GM12864 (cell line): ENCODE results near the gene SDHD.

Experiments
- DNase-seq: peaks from one replicate; pipeline ENCODE4 v3.0.0-alpha.2; 2011; ENCODE audit warnings: low read depth
- H3K4me3 ChIP-seq: 2 replicates; pipeline ENCODE4 v1.5.1; 2011; ENCODE audit warnings: mild to moderate bottlenecking, low read depth, low read length, control low read depth
- TF ChIP-seq, protein P1 (sequence below): IDR thresholded peaks from 2 replicates; pipeline ENCODE4 v1.5.1; 2011; ENCODE audit warnings: low read depth, mild to moderate bottlenecking, moderate library complexity, low read length, control low read depth, inconsistent platforms; ENCODE audit errors: missing control alignments

Gene SDHD

DNA sequence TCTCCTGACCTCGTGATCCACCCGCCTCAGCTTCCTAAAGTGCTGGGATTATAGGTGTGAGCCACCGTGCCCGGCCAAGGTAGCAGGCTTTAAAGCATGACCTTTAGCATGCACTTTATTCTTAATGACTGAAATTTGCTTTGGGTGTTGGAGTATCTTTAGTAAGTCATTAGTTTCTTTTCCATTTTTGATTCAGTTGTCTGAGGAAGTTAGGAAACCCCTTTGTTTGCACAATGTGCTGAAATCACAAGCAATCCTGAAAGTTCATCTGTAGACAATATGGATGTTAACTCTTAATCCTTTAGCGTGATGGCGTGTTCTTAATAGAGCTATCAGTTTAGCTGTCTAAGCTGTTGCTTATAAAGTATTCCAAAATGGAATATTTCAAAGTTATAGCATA, 16.8 kb downstream of the SDHD start:
- no peak for DNase-seq
- TF ChIP-seq, protein P1, sequence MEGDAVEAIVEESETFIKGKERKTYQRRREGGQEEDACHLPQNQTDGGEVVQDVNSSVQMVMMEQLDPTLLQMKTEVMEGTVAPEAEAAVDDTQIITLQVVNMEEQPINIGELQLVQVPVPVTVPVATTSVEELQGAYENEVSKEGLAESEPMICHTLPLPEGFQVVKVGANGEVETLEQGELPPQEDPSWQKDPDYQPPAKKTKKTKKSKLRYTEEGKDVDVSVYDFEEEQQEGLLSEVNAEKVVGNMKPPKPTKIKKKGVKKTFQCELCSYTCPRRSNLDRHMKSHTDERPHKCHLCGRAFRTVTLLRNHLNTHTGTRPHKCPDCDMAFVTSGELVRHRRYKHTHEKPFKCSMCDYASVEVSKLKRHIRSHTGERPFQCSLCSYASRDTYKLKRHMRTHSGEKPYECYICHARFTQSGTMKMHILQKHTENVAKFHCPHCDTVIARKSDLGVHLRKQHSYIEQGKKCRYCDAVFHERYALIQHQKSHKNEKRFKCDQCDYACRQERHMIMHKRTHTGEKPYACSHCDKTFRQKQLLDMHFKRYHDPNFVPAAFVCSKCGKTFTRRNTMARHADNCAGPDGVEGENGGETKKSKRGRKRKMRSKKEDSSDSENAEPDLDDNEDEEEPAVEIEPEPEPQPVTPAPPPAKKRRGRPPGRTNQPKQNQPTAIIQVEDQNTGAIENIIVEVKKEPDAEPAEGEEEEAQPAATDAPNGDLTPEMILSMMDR = no peak
- no peak overlapping the region for H3K4me3 ChIP-seq

DNA sequence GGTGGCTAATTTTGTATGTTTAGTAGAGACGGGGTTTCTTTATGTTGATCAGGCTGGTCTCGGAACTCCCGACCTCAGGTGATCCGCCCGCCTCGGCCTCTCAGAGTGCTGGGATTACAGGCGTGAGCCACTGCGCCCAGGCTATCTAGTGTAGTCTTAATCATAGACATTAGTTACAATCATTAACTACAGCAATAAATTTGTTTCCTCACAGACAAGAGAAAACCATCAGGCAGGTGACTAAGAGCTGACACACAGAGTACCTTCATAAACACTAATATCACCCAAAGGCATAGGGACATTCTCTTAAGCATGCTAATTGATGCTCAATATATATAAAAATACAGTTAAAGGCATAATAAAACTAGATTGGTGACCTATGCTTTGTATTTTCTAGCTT, 19.4 kb downstream of the SDHD start:
- TF ChIP-seq, protein P1 = no peak
- DNase-seq = no peak

DNA sequence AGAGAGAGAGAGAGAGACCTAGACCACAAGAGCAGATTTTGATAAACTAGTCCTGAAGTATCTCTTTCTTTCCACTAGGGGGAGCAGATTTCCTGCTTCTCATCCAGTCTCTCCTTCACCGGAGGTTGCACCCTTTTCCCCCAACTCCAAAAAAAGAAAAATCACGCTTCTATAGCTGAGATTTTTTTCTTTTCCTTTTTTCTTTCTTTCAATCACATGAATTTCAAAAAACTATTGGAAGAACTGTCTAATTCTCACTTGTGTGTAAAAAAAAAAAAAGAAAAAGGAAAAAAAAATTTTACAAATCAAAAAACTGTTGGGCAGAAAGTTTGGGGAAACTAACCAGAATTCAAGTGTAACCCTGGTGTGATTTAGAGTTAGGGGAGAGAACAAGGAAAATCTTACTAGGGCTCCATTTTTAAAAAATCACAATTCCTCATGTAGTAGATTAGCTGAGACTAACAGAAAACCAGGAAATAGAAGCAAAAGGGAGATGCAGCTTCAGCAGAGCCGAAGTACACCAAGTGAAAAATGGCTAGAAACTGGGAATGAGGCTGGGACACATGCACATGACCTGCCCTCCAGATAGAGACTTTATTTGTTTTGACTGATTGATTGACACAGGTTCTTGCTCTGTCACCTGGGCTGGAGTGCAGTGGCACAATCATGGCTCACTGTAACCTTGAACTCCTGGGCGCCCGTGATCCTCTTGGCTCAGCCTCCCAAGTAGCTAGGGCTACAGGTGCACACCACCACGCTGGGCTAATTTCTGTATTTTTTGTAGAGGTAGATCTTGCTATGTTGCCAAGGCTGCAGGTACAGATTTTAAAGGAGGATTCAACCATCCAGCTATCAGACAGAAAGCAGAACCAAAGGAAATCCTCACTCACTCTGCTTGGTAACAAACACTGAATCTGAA, 27.1 kb downstream of the SDHD start:
- peak; percentile 13 for DNase-seq
- H3K4me3 ChIP-seq = no peak overlapping the region
- TF ChIP-seq, protein P1 = peak; percentile 76

More for the DNA sequence above, 19.4 kb downstream of the SDHD start:
- H3K4me3 ChIP-seq = no peak overlapping the region

DNA sequence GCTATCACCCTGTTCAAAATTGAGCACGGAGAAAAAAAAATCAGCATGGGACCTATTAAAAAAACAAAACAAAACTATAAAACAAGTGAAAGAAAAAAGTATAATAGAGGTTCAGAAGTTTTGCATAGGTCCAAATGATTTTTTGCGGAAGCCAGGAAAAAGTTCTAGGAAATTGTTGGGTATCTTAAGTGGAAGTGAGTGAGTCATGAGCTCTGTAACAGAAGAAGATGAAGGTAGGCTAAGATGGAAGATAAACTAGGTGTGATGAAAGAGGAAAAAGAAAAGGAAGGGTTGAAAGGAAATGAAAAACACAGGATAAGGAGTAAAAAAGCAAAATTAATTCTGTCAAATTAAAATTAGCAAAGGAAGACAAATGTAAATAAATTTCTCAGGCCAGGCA, 27.8 kb downstream of the SDHD start:
- no peak overlapping the region for H3K4me3 ChIP-seq
- TF ChIP-seq, protein P1 = no peak
- no peak for DNase-seq

DNA sequence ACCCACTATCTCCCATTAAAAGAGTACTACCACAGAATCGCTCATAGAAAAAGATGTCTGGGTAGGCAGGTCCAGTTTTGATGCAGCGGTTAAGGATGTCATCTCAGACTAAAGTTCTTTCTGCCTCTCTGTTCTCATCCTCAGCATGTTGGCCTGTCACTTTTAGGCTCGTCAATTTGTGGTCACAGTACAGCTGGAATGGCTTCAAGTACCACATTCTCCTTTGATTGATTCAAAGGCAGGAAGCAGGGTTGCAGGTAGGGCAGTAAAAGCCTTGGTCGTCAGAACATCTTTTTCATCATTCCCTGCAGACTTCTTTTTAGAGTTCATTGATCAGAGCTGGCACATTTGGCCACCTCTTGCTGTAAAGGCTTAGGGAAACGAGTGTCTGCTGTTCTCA, 28.7 kb downstream of the SDHD start:
- H3K4me3 ChIP-seq = no peak overlapping the region
- TF ChIP-seq, protein P1 = no peak
- no peak for DNase-seq

DNA sequence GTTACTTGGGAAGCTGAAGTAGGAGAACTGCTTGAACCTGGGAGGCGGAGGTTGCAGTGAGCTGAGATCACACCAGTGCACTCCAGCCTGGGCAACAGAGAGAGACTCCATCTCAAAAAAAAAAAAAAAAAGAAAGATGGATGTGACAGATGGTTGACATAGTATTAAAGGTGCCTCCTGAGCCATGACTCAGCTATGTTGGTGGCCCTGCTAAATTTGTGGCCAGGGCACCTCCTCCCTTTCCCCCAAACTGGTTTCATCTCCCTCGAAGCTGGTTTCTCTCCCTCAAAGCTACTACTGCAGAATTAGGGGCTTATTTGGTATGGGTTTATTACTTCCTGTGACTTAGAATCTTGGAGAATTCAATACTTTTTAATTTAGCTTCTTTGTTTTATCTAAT, 31.5 kb downstream of the SDHD start:
- TF ChIP-seq, protein P1 = no peak
- DNase-seq = no peak
- H3K4me3 ChIP-seq = no peak overlapping the region
